Measurements from ENCODE around the gene PPIL1.
A peak's percentile ranks its signal among the peaks of the same experiment; 100 is the strongest.

PPIL1 gene

DNA sequence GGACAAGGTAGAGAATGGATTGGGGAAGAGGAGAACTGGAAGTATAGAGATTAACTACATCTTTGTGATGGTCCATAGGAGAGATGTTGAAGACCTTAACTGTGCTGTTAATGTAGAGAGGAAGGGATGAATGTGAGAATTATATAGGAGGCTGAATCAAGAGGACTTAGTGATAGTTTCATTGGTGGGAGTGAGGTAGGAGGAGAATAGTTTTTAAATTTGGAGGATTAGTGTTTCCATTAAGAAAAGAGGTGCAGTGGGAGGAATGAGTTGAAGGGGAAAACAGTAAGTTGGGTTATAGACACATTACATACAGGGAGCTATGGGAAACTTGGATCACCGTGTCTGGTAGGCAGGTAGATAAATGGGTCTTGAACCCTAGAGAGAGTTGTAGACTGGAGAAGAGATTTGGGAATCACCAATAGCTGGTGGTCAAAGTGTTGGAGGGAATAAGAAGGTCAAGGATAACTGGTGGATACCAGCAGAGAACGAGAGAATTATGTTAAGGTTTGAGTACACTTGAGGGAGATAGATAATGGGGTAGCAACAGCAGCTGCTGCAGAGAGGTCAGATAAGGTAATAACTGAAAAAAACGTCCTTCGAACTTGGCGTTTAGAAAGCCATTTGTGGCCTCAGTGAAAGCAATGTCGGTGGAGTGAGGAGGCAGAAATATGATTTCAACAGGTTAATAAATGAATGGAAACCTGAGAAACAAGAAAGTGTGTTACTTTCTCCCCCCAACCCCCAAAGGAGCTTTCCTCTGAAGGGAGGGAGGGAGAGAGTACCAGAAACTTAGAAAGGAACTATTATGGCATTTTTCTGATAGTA lies 14.3 kb upstream of the PPIL1 start:
- DNase-seq: no peak

GRCh38 chr6:36888115-36888643 lies 13.6 kb upstream of the PPIL1 start:
- no peak for DNase-seq

DNA sequence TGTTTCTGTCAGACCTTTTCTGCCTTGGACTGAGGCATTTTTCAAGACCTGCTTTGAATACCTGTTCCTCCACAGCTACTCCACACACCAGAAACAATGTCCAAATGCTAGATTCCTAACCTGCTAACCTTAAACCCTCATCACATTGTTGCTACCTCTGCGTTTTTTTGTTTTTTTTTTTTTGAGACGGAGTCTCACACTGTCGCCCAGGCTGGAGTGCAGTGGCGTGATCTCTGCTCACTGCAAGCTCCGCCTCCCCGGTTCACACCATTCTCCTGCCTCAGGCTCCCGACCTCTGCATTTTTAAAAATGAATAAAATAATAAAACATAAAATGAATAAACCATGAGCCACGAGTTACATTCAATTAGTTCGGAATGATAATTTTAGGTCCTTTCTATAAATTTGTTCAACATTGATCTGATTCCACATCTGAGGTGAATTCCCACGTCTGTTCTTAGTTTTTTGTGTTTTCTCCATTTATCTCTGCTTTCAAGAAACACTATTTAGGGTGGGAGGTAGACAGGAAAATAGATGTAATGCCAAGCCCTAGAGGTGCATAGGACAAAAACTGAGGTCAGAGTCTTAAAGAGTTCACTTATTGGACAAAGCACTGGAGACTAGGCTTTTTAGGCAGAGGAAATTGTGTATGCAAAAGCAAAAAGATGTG lies 12.5 kb upstream of the PPIL1 start:
- no peak for DNase-seq

DNA sequence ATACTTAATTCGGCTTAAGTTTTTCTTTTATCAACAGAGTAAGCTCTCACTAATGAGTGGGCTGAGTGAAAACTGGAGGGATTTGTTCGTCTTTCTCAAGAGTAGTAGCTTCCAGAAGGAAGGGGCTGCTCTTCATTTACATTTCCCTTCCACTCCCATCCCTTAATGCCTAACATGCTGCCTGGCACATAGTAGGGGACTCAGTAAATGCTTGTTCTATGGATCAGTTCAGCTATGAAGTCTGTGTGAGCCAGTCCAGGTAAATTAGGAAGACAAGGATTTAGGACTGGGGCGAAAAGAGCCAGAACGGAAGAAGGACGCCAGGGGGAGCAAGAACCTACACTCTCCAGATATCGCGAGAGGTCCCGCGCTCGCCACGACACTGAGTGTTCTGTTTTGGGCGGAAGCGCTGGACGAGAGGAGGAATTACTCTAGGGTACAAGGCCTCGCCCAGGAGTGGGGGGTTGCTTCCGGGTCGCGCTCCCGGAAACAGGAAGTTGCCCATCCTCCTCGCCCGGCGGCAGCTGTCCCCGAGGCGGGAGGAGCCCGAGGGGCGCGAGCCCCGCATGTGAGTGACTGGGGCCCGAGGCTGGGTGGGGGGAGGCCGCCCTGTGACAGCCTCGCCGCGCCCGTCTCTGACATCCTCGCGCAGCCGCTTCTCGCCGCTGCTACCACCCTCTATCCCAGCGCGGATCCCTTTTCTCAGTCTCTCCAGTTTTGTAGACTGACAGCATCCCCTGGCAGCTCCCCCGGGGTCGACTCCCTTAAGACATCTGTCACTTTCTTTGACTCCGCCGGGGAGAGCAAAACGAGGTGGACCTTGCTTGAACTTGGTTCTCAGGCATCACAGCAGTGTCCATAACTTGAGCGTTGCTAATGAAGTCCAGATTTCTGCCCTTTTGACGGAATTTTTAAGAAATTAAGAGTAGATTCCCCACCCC lies 11.1 kb upstream of the PPIL1 start, which contains the start of gene C6orf89:
TSS of gene C6orf89 (plus strand) at position 492 of the 941 bp plus-strand sequence. CDS start 13,493 bp downstream, outside the sequence.
- DNase-seq: peak; percentile 98 to 99 (median 98)

DNA sequence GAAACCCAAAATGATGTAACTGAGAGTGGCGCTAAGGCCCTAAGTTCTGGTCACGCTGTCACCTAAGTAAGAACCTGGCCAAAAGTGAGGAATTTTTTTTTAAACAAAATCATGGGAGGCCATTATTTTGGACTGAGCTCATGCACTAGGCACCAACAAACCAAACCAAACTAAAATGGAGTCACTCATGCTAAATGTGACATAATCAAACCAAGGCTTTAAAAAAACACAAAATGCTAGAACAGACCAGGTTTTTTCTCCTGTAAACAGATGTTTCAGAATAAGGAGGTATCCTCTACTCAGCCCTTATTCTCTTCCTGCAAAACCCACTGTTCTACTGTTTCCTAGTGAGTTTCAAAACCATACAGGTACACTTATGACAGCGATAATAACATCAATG lies 10.0 kb upstream of the PPIL1 start:
- DNase-seq: no peak

- no peak for DNase-seq
These were observed 639 bp upstream of the PPIL1 start for GRCh38 chr6:36875250-36875633.

DNA sequence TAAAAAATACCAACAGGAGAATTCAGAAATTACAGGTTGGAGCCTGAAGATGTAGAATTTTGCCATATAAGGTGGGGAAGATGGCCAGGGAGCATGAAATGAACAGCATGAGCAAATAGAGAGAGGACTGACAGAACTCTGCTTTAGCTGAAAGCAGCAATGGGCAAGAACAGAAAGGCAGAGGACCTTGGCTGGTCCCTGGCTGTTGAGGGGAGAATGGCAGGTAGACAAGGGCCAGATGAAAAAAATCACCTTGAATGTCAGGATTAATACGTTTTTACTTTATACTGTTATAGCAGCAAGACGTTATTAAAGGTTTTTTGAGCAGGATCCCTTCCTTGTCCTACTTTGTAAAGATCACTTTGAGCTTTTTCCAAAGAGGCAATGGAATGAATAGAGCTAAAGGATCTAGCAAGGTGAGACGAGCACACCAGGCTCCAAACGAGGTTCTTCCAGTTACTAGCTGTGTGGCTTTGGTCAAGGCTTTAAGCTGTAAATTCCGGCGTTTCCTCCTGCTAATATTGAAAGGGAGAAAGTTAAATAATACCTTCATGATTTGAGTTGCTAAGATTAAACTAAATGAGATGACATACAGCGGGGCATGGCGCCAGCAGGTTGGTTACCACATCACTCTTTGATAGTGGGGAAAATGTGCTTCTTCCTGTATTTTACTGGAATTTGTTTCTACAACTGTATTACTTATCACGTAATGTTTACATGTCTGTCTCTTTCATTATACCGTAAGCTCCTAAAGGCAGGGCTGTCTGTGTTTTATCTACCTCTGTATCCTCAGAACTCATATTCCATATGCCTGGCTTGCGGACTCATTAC lies 776 bp downstream of the PPIL1 start:
- DNase-seq: peak in 3 of 4 experiments; percentile 21 to 38 (median 22)

GRCh38 chr6:36873115-36873514 lies 1.5 kb downstream of the PPIL1 start:
- peak in 1 of 4 experiments; percentile 18 for DNase-seq

GRCh38 chr6:36871686-36872085 lies 2.9 kb downstream of the PPIL1 start:
- DNase-seq: no peak

GRCh38 chr6:36867471-36868224 lies 7.0 kb downstream of the PPIL1 start:
- no peak for DNase-seq

GRCh38 chr6:36865835-36866234 lies 8.8 kb downstream of the PPIL1 start:
- DNase-seq: no peak

DNA sequence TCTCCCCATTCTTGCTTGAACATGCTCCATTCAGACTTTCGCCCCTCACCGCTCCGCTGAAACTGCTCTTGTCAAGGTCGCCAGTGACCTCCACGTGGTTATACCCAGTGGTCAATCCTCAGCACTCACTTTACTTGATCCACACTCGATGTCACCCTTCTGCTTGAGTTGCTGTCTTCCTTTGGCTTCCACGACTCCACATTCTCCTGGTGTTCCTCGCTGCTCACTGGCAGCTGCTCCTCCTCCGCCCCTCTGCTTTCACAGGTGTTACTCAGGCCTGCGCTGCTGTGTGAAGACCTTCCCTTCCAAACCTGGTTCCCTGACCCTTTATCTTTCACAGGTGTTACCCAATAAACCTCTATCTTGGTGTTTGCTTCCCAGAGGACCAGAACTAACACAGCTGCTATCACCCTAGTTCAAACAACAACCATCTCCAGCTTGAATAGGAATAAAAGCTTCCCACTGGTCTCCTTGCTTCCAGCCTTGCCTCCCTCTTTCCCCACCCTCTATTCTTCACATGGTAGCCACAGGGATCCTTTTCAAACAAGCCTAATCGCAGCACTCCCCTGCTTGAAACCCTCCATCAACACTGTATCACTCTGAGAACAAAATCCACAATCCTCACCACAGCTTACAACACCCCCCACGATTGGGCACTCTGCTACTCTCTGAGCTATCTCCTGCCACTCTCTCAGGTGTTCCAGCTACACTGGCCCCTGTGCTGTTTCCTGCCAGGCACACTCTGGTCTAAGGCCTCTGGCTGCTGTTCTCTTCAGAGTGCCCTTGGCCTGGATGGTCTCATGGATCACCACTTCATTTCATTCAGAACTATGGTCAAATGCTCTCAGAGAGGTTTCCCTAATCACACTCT lies 10.7 kb downstream of the PPIL1 start:
- DNase-seq: no peak

DNA sequence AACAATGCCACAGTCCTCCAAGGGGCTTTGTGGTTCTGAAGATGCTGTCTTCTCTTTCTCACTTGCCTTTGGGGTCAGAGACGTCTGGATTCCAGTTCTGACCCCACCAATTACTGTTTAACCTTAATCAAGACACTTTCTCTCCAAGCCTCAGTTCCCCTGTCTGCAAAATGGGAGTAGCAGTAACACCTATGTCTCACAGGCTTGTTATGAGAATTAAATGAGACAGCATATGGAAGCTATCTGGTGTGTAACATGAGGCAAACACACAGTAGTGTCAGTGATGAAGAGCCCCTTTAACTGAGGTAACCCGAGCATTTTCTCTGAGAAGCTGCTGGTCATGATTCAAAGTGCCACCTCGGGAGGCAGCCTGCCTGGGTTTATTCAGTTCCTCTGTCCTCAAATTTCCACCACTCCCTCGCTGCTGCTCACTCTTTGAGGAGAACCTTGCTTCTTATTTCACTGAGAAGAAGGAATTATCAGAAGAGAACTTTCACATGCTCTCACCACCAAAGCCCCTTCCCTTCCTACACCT lies 11.7 kb downstream of the PPIL1 start:
- no peak for DNase-seq

- no peak for DNase-seq
These were observed 12.3 kb downstream of the PPIL1 start for GRCh38 chr6:36862164-36862847.

- DNase-seq: no peak
These were observed 14.5 kb downstream of the PPIL1 start for GRCh38 chr6:36860126-36860525.

GRCh38 chr6:36858407-36858981 lies 16.1 kb downstream of the PPIL1 start:
- no peak for DNase-seq

- DNase-seq: no peak
These were observed 17.3 kb downstream of the PPIL1 start for GRCh38 chr6:36857325-36857724.

GRCh38 chr6:36856277-36856676 lies 18.3 kb downstream of the PPIL1 start:
- no peak for DNase-seq

- no peak for DNase-seq
These were observed 18.9 kb downstream of the PPIL1 start for GRCh38 chr6:36855750-36856149.
